Keratinocyte (primary cell): ENCODE measurements around the gene TMEM37. TPM values are rescaled to one million over a fixed set of nuclear protein-coding genes. Genes with fewer than 3 reads are reported as not detected.

Source experiments
- DNase-seq: peaks from one replicate; pipeline ENCODE4 v3.0.0-alpha.2; 2011; ENCODE audit warnings: low read depth, missing footprints, low spot score
- FAIRE-seq: peaks from 2 replicates; lab custom pipeline; 2011; peaks lifted over from hg19 to GRCh38; lab: Jason Lieb, UNC
- H2AFZ ChIP-seq: 2 replicates; pipeline ENCODE4 v1.6.0; 2012; ENCODE audit warnings: low read length, control low read depth, inconsistent platforms; ENCODE audit not compliant: control insufficient read depth
- H3K27ac ChIP-seq: 2 replicates; pipeline ENCODE4 v1.5.1; 2011; ENCODE audit warnings: low read length; ENCODE audit not compliant: control insufficient read depth, insufficient read depth
- H3K27me3 ChIP-seq: 3 replicates; pipeline ENCODE4 v1.6.0; 2011; ENCODE audit warnings: low read length; ENCODE audit not compliant: control insufficient read depth, insufficient read depth; ENCODE audit errors: extremely low read depth
- H3K36me3 ChIP-seq, 2 experiments: 2 replicates in 1 of 2; 3 replicates in 1 of 2; pipeline ENCODE4 v1.5.1; 2011; ENCODE audit warnings: low read length in 2 of 2, mild to moderate bottlenecking in 1 of 2; ENCODE audit not compliant: control insufficient read depth in 2 of 2, insufficient read depth in 2 of 2; ENCODE audit errors: extremely low read depth in 1 of 2
- H3K4me1 ChIP-seq: 3 replicates; pipeline ENCODE4 v1.5.1; 2011; ENCODE audit warnings: low read length; ENCODE audit not compliant: control insufficient read depth, insufficient read depth; ENCODE audit errors: extremely low read depth
- H3K4me2 ChIP-seq: 3 replicates; pipeline ENCODE4 v1.6.0; 2011; ENCODE audit warnings: low read depth, low read length; ENCODE audit not compliant: control insufficient read depth, insufficient read depth; ENCODE audit errors: extremely low read depth
- H3K4me3 ChIP-seq, 3 experiments: fragments of 200-600 bp in 1 of 3; sonication (generic) in 1 of 3; 2 replicates in 2 of 3; 3 replicates in 1 of 3; pipeline ENCODE4 v1.5.1; 2011 to 2016; ENCODE audit warnings: low read length in 3 of 3, mild to moderate bottlenecking in 3 of 3, control low read depth in 2 of 3, inconsistent platforms in 1 of 3, low read depth in 1 of 3, mixed read lengths in 1 of 3, mixed run types in 1 of 3, moderate library complexity in 1 of 3; ENCODE audit not compliant: control insufficient read depth in 2 of 3, insufficient read depth in 2 of 3; ENCODE audit errors: extremely low read depth in 1 of 3
- H3K79me2 ChIP-seq: 2 replicates; pipeline ENCODE4 v1.6.0; 2012; ENCODE audit warnings: low read length; ENCODE audit not compliant: control insufficient read depth, insufficient read depth
- H3K9ac ChIP-seq: 3 replicates; pipeline ENCODE4 v1.6.0; 2011; ENCODE audit warnings: low read length; ENCODE audit not compliant: control insufficient read depth, insufficient read depth; ENCODE audit errors: extremely low read depth
- H3K9me1 ChIP-seq: 3 replicates; pipeline ENCODE4 v1.6.0; 2011; ENCODE audit warnings: low read length; ENCODE audit not compliant: control insufficient read depth, insufficient read depth; ENCODE audit errors: extremely low read depth
- H3K9me3 ChIP-seq: 2 replicates; pipeline ENCODE4 v1.5.1; 2012; ENCODE audit warnings: low read depth, low read length; ENCODE audit not compliant: control insufficient read depth
- H4K20me1 ChIP-seq: 3 replicates; pipeline ENCODE4 v1.6.0; 2011; ENCODE audit warnings: low read length; ENCODE audit not compliant: control insufficient read depth, insufficient read depth; ENCODE audit errors: extremely low read depth
- CTCF ChIP-seq, 3 experiments: IDR thresholded peaks in 1 of 3; conservative IDR thresholded peaks in 1 of 3; optimal IDR thresholded peaks in 1 of 3; 2 replicates in 2 of 3; 3 replicates in 1 of 3; pipeline versions ENCODE3 to v1.5.1; 2011; ENCODE audit warnings: low read length in 3 of 3, mild to moderate bottlenecking in 3 of 3, moderate library complexity in 2 of 3, control low read depth in 1 of 3, inconsistent platforms in 1 of 3; ENCODE audit not compliant: insufficient read depth in 2 of 3; ENCODE audit errors: extremely low read depth in 1 of 3
- EZH2 ChIP-seq: IDR thresholded peaks from one replicate; pipeline ENCODE4 v1.6.1; 2012; ENCODE audit warnings: inconsistent platforms, mild to moderate bottlenecking, low read length, moderate library complexity
- dilution Hi-C: fragments of 300-500 bp; cut with MboI; formaldehyde crosslinking; loops from one replicate; pipeline ENCODE4 v1.7.0; 2020; ENCODE audit warnings: low sequenced_read_pairs; ENCODE audit not compliant: extremely low pct_ligation_motif_present
- polyA plus RNA-seq, 5 experiments: library from polyadenylated mRNA; depleted of rRNA in 3 of 5; stranded (reverse) in 3 of 5; stranded (forward) in 1 of 5; unstranded in 1 of 5; fragments of >200 nt; gene quantifications; 1 replicate in 1 of 5; 2 replicates in 3 of 5; 3 replicates in 1 of 5; pipeline versions ENCODE4 v1.2.1 to v1.2.3, GENCODE V29; 2011 to 2012; ENCODE audit warnings: missing spikeins in 2 of 5, low read depth in 1 of 5, low replicate concordance in 1 of 5

TMEM37 gene
- polyA plus RNA-seq, 1 donor (not counting 4 experiments of a cell fraction or from before 2014, with no cell fraction given) = 0.18 TPM

GRCh38 chr2:119468154-119468955, 36.7 kb downstream of the TMEM37 start:
- H3K9me1 ChIP-seq = no peaks in the 10 kb centered on the region
- H3K4me1 ChIP-seq = no peaks in the 10 kb centered on the region
- no peaks in the 10 kb centered on the region for H3K36me3 ChIP-seq
- H3K4me3 ChIP-seq = no peak overlapping the region
- FAIRE-seq = no peak
- no peaks in the 10 kb centered on the region for H3K9me3 ChIP-seq
- no peaks in the 10 kb centered on the region for H4K20me1 ChIP-seq
- no peak overlapping the region for H2AFZ ChIP-seq
- no peaks in the 10 kb centered on the region for H3K27me3 ChIP-seq
- dilution Hi-C loops = no loop called here
- no peak overlapping the region for H3K4me2 ChIP-seq
- no peak overlapping the region for H3K27ac ChIP-seq
- TF ChIP-seq EZH2 (no peak), CTCF (optimal IDR thresholded peaks at IDR 0.05 in 1 of 3, IDR thresholded peaks at IDR 0.05 in 1 of 3, conservative IDR thresholded peaks at IDR 0.05 in 1 of 3; ENCODE audit: extremely low read depth in 1 of 3, insufficient read depth in 2 of 3, low read length in 3 of 3) (no peak)
- no peak for DNase-seq
- no peak overlapping the region for H3K9ac ChIP-seq
- H3K79me2 ChIP-seq = no peaks in the 10 kb centered on the region

- H3K4me3 ChIP-seq = no peak overlapping the region
- H3K9me3 ChIP-seq = no peaks in the 10 kb centered on the region
- dilution Hi-C loops = no loop called here
- TF ChIP-seq EZH2 (no peak), CTCF (optimal IDR thresholded peaks at IDR 0.05 in 1 of 3, IDR thresholded peaks at IDR 0.05 in 1 of 3, conservative IDR thresholded peaks at IDR 0.05 in 1 of 3; ENCODE audit: extremely low read depth in 1 of 3, insufficient read depth in 2 of 3, low read length in 3 of 3) (no peak)
- H3K9ac ChIP-seq = no peak overlapping the region
- H3K79me2 ChIP-seq = no peaks in the 10 kb centered on the region
- no peaks in the 10 kb centered on the region for H3K4me1 ChIP-seq
- FAIRE-seq = no peak
- no peak for DNase-seq
- no peak overlapping the region for H3K4me2 ChIP-seq
- H2AFZ ChIP-seq = no peak overlapping the region
- H3K36me3 ChIP-seq = no peaks in the 10 kb centered on the region
- H3K27ac ChIP-seq = no peak overlapping the region
- no peaks in the 10 kb centered on the region for H3K9me1 ChIP-seq
- H3K27me3 ChIP-seq = no peaks in the 10 kb centered on the region
- no peaks in the 10 kb centered on the region for H4K20me1 ChIP-seq
Observed at GRCh38 chr2:119469131-119469530, 37.5 kb downstream of the TMEM37 start.
